ENCODE data around the gene CLCN5. TPM values are rescaled to one million over a fixed set of nuclear protein-coding genes. Genes with fewer than 3 reads are reported as not detected.

CLCN5 gene
- total and polyA plus RNA-seq, 2 of the 13 experiments (the other 11 are each of a cell fraction or from before 2014, with no cell fraction given): 7.8 to 27.3 TPM

- TF ChIP-seq ZBTB10 (CRISPR knock-in tag; IDR thresholded peaks at IDR 0.05; ENCODE audit: borderline replicate concordance) (no peak), ZNF574 (CRISPR knock-in tag; IDR thresholded peaks at IDR 0.05) (no peak), ZNF850 (CRISPR knock-in tag; conservative IDR thresholded peaks at IDR 0.05) (no peak), THAP9 (CRISPR knock-in tag; IDR thresholded peaks at IDR 0.05; ENCODE audit: borderline replicate concordance) (no peak), SALL2 (CRISPR knock-in tag; IDR thresholded peaks at IDR 0.05) (no peak), GATAD1 (CRISPR knock-in tag; IDR thresholded peaks at IDR 0.05) (no peak)
Measured at GRCh38 chrX:50098241-50098640, 175.8 kb downstream of the CLCN5 start (continued).
